NCI-H748 (cell line): ENCODE measurements around the gene PTMS.

ENCODE experiments used
- DNase-seq: peaks from one replicate; lab custom pipeline; 2025; ENCODE audit not compliant: unreplicated experiment; lab: John Stamatoyannopoulos, UW

The PTMS gene

DNA sequence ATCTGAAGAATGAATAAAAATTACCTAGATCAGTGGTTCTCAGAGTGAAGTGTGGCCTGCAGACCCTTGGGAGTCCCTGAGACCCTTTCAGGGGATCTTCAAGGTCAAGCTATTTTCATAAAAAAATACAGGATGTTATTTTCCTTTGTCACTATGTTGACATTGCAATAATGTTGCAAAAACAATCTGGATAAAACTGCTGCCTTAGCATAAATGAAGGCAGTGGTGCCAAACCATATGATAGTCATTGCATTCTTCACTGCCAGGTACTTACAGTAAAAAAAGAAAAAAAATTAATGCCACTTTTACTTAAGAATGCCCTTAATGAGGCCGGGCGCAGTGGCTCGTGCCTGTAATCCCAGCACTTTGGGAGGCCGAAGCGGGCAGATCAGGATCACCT lies 21.1 kb downstream of the PTMS start:
- no peak for DNase-seq

DNA sequence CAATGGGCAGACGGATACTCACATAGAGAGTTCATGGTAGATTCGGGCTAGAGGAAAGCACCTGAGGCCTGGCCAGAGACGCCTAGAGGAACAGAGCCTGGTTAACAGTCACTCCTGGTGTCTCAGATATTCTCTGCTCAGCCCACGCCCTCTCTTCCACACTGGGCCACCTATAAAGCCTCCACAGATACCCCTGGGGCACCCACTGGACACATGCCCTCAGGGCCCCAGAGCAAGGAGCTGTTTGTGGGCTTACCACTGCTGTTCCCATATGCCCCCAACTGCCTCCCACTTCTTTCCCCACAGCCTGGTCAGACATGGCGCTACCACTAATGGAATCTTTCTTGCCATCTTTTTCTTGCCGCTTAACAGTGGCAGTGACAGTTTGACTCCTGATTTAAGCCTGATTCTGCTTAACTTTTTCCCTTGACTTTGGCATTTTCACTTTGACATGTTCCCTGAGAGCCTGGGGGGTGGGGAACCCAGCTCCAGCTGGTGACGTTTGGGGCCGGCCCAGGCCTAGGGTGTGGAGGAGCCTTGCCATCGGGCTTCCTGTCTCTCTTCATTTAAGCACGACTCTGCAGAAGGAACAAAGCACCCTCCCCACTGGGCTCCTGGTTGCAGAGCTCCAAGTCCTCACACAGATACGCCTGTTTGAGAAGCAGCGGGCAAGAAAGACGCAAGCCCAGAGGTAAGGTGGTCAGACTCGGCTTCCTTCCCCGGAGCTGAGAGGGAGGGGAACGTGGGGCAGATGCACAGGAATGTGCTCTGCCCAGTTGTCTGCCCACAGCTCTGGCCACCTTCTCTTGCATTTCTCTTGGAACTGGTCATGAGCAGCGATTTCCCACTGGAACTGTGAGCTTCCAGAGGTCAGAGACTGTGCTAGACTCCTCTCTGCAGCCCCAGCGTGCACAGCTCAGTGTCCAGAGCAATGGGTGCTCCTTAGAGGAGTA lies 23.1 kb downstream of the PTMS start, which contains the start of gene CD4:
Gene CD4 (plus strand): TSS at position 557 of the 953 bp plus-strand sequence. CDS start 10,611 bp downstream, outside the sequence.
- DNase-seq = no peak

DNA sequence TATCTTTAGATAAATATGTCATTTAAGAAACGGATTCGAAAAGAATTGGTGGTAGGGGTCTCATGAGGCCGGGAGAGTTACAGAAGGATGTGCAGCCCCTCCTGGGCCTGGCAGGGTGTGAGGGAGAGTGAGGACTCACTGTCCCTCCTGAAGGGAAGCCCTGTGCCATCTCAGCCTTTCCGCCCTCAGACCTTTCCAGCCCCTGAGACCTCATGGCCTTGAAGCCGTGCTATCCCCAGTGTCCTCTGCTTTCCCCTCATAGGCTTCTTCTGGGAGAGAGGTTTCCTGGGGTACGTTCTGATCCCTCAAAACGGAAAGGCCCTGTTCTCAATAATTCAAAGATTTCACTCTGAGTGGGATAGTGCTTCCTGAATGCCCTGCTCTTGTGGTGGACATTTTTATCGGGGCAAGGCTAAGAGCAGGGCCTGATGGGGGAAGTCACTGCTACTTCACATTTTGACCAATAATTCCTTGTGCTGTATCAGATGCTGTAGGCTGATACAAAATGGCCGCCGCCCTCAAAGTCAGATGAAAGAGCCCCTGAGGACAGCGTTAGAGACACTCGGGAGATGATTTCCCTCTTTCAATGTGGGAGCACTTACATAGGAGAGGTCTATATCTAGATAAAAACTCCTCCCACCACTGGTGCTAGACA lies 24.5 kb downstream of the PTMS start:
- no peak for DNase-seq

DNA sequence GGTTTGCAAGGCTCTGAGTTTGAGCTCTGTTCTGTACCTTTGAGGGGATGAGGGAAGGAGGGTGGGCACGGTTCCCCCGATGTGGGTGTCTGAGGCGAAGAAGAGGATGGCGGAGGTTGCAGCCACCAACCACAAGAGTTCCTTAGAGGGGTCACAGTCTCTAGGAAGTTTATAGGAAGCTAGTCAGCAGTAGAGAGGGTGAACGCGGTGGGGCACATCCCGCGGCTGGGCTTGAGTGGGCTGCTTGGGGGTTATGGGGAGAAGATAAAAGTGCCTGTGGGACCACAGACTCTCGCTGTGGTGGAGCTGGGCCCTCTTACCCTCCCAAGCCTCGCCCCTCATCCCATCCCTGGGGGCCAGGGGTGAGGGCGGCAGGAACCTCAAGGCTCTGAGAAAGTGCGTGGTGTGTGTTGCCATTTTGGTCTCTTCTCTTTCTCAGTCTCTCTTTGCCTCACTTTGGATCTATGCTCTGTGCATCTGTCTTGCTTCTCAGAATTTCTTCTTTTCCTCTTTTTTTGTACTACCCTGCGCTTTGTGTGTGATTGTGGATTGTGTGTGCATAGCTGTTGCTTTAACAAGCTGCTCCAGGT lies 25.9 kb downstream of the PTMS start:
- no peak for DNase-seq

DNA sequence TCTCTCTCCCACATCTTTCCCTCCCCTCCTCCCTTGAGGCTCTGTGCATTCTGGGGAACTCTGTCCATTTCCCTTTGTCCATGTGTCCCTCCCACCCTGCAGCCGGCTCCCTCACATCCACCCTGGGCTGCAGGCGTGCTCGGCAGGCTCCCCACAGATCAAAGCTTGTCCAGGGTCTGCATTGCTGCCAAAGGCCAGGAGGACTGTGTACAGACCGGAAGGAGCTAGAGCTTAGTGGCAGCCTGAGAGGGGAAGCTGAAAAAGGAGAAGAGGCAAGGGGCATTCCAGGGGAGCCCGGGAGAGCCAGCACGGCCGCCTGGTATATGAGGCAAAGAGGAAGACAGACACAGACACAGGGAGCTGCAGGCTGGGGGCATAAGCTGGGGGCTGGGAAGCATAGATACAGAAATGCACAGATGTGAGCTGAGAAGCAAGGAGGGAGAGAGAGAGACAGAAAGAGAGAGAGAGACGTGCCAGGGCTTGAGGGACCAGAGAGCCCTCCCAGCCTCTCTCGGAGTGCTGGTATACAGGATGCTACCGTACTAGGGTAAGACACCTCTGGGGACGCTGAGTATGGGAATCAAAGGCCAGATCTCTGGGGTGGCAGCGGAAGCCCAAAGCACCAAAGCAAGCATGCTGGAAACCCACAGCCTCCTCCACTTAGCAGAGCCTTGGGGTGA lies 26.5 kb downstream of the PTMS start:
- no peak for DNase-seq

GRCh38 chr12:6795088-6795487 lies 28.9 kb downstream of the PTMS start:
- DNase-seq = no peak

DNA sequence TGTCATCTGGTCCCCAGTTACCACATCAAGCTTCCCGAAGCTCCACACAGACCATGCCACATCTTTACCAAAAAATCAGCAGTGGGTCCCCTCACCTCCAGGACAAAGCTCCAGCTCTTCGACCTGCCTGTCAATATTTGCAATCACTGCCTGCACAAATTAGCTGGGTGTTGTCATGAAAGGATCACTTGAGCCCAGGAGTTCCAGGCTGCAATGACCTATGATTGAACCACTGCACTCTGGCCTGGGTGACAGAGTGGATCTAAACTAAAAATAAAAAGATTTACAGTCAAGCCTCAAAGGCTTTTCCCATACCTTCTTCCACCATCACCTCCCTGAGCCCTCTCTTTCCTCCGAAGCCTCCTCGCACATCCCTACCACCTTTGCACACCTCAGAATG lies 30.4 kb downstream of the PTMS start:
- no peak for DNase-seq

DNA sequence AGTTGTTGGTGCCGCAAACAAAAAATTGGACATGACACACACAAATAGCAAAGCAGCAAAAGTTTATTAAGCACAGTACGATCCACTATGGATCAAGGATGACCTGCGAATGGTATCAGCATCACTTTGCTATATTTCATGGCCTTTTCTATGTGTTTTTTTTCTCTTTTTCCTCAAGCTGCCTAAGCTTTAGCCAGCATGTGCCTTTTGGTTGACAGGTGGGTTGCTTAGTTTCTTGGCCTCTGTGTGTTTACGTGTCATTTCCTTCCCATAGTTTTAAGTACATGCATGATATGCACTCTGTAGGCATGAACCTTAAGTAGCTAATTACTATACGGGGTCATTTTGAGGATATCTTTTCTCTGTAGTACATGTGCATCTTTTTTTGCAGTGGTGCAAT lies 33.0 kb downstream of the PTMS start:
- no peak for DNase-seq

GRCh38 chr12:6807170-6807569 lies 41.0 kb downstream of the PTMS start:
- DNase-seq = no peak

- DNase-seq = no peak
These were observed 42.9 kb downstream of the PTMS start for GRCh38 chr12:6809056-6809455.

DNA sequence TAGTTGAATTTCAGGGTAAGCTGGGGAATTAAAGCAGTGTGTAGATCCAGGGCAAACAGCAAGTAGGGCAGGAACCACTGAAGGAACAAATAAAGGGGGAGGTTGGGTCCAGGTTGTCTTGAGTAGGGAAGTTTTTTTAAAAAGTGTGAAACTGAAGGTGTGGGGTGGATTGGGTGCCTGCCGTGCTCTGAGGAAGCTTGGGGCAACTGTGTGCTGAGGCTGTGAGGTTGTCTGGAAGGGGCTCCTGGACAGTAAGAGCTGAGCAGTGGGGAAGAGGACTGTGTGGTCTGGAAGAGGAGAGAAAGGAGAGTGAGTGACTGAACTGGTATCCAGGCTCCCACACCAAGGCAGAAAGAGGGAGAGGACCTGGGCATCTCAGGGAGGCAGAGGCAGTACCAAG lies 44.6 kb downstream of the PTMS start:
- DNase-seq = no peak

GRCh38 chr12:6813363-6813762 lies 47.2 kb downstream of the PTMS start:
- DNase-seq = no peak

DNA sequence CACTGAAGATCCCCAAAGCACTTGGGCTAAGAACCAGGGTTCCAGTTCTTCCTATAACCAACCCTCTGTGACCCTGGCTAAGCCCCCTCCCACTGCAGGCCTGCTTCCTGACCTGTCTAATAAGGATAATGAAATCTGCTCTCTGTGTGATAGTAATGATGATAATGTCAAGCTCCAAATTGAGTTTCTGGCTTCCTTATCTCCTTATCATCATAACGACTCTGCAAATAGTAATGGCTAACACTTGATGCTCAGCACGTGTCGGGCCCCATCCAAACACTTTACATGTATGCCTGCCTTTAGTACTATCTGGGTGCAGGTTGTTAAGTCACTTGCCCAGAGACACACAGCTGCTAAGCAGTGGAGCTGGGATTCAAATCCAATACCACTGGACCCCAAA lies 50.4 kb downstream of the PTMS start:
- no peak for DNase-seq

DNA sequence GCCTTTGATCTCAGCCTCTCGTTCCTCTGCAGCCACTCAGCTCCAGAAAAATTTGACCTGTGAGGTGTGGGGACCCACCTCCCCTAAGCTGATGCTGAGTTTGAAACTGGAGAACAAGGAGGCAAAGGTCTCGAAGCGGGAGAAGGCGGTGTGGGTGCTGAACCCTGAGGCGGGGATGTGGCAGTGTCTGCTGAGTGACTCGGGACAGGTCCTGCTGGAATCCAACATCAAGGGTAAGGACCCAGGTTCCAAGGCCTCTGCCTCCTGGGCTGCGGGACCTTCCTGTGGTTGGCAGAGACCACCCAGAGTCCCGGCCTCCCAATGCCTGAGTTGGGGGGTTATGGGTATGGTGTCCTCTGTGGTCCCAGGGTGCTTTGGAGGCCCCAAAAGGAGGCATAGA lies 50.9 kb downstream of the PTMS start:
- no peak for DNase-seq

DNA sequence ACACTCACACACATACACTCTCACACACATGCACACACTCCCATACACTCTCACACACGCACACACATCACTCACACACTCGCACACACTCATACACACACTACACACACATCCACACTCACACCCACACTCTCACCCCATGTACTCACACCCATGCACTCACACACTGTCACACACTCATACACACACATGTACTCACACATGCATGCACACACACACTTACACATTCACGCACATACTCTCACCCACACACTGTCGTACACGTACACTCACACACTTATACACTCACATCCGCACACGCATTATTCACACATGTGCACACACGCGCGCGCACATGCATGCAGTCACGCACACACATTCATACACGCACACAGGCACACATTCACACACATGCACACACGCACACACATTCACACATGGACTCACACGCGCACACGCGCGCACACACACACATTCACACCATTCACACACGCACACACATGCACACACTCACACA lies 51.5 kb downstream of the PTMS start:
- DNase-seq = no peak

DNA sequence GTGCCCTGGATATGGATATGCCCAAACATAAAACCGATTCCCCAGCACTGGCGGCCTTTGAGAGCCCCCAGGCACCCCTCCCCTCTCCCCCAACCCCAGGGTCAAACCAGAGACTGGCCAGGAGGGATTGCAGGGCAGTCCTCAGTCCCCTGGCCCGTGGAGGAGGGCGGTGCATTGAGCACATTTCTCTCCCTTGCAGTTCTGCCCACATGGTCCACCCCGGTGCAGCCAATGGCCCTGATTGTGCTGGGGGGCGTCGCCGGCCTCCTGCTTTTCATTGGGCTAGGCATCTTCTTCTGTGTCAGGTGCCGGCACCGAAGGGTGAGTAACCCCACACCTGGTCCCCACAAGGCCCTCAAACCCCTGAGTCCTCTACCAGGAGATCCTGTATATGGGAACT lies 52.1 kb downstream of the PTMS start:
- no peak for DNase-seq

- DNase-seq = no peak
These were observed 52.5 kb downstream of the PTMS start for GRCh38 chr12:6818645-6819044.

- DNase-seq = no peak
These were observed 53.2 kb downstream of the PTMS start for GRCh38 chr12:6819106-6820030.

- no peak for DNase-seq
These were observed 54.0 kb downstream of the PTMS start for GRCh38 chr12:6820166-6820565.
